B cell (primary cell): Measurements from ENCODE around the gene TAF8.

ENCODE experiments used
- EZH2 ChIP-seq: IDR thresholded peaks from 2 replicates; pipeline ENCODE4 v1.6.1; 2012; ENCODE audit warnings: borderline replicate concordance, low read depth, mild to moderate bottlenecking, moderate library complexity, low read length; ENCODE audit not compliant: insufficient read depth, poor library complexity, severe bottlenecking
- TF ChIP-seq, protein P1 (sequence below): fragments of 200-600 bp; IDR thresholded peaks from one replicate; pipeline ENCODE4 v1.8.0; 2022; ENCODE audit warnings: antibody characterized with exemption, mild to moderate bottlenecking

DNA sequence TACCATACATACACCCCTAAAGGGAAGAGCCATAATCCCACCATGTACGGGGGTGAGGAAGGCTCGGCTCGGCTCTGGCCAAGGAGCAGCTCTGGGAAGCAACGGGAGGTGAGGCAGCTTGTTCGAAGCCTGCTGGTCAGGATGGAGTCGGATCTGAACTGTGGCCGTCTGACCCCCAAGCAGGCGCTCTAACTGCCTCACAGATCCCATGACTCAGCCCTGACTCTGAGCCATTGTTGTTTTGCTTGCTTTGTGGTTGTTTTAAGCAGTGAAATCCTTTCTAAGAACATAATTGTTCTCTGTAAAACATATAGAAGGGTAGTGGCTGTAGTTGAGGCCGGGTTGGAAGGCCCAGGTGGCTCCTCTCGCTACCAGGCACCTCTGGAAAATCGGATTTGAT is 81.2 kb downstream of the TAF8 start:
- TF ChIP-seq, protein P1, sequence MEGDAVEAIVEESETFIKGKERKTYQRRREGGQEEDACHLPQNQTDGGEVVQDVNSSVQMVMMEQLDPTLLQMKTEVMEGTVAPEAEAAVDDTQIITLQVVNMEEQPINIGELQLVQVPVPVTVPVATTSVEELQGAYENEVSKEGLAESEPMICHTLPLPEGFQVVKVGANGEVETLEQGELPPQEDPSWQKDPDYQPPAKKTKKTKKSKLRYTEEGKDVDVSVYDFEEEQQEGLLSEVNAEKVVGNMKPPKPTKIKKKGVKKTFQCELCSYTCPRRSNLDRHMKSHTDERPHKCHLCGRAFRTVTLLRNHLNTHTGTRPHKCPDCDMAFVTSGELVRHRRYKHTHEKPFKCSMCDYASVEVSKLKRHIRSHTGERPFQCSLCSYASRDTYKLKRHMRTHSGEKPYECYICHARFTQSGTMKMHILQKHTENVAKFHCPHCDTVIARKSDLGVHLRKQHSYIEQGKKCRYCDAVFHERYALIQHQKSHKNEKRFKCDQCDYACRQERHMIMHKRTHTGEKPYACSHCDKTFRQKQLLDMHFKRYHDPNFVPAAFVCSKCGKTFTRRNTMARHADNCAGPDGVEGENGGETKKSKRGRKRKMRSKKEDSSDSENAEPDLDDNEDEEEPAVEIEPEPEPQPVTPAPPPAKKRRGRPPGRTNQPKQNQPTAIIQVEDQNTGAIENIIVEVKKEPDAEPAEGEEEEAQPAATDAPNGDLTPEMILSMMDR: no peak
- no peak for TF ChIP-seq EZH2
